Neural cell (in vitro differentiated cells): Measurements from ENCODE around the gene MRPL19.

Experiments used
- CTCF ChIP-seq: fragments of 450-650 bp; IDR thresholded peaks from 2 replicates; pipeline ENCODE4 v1.5.1; 2014; ENCODE audit warnings: antibody characterized with exemption, mild to moderate bottlenecking, moderate library complexity; ENCODE audit not compliant: poor library complexity, severe bottlenecking
- EP300 ChIP-seq: fragments of 450-650 bp; conservative IDR thresholded peaks from 2 replicates; pipeline ENCODE4 v1.6.1; 2014; ENCODE audit warnings: antibody characterized with exemption, mild to moderate bottlenecking, moderate library complexity; ENCODE audit not compliant: poor library complexity, severe bottlenecking
- EZH2 ChIP-seq: fragments of 200-600, 300-800 bp; shearing (Covaris generic), sonication (generic); IDR thresholded peaks from 2 replicates; pipeline ENCODE4 v1.6.1; 2014; ENCODE audit warnings: antibody characterized with exemption, low read length, borderline replicate concordance, mild to moderate bottlenecking; ENCODE audit not compliant: insufficient read depth, poor library complexity, severe bottlenecking
- MXI1 ChIP-seq: fragments of 450-650 bp; conservative IDR thresholded peaks from 2 replicates; pipeline ENCODE4 v1.6.1; 2014; ENCODE audit warnings: antibody characterized with exemption, mild to moderate bottlenecking; ENCODE audit not compliant: poor library complexity, severe bottlenecking
- POLR2AphosphoS5 ChIP-seq: IDR thresholded peaks from 2 replicates; pipeline ENCODE4 v1.6.1; 2012
- RAD21 ChIP-seq: fragments of 450-650 bp; conservative IDR thresholded peaks from 2 replicates; pipeline ENCODE4 v1.6.1; 2014; ENCODE audit warnings: antibody characterized with exemption, mild to moderate bottlenecking, moderate library complexity
- REST ChIP-seq: IDR thresholded peaks from 2 replicates; pipeline ENCODE4 v1.6.1; 2012; ENCODE audit warnings: borderline replicate concordance
- SMC3 ChIP-seq: fragments of 450-650 bp; conservative IDR thresholded peaks from 2 replicates; pipeline ENCODE4 v1.6.1; 2014; ENCODE audit warnings: antibody characterized with exemption, mild to moderate bottlenecking, moderate library complexity; ENCODE audit not compliant: poor library complexity
- TAF1 ChIP-seq: IDR thresholded peaks from 2 replicates; pipeline ENCODE4 v1.6.1; 2012; ENCODE audit warnings: low read depth

- TF ChIP-seq SMC3 (no peak), REST (no peak), CTCF (no peak), MXI1 (no peak), POLR2AphosphoS5 (no peak), TAF1 (no peak), EZH2 (no peak), EP300 (no peak), RAD21 (no peak)
Observed at GRCh38 chr2:75646090-75646582, 447 bp upstream of the MRPL19 start.
